ENCODE measurements around the gene TATDN2. TPM values are rescaled to one million over a fixed set of nuclear protein-coding genes. Genes with fewer than 3 reads are reported as not detected.

TATDN2 gene
- polyA plus RNA-seq, 1 experiment: 14.9 TPM

- CTCF ChIA-PET: interaction anchor here (0.7 to 1.1 kb wide), 2 partner anchors 87 to 301 kb away, joined by 3 read pairs; no protein-coding TSS in a partner anchor
- Histone ChIP-seq H3K4me3 (ENCODE audit: low read depth, low read length) (peak overlapping the region; percentile 59), H3K27me3 (ENCODE audit: control insufficient read depth, insufficient read depth, low read length) (no peaks in the 10 kb centered on the region), H3K36me3 (ENCODE audit: control insufficient read depth, insufficient read depth, low read length) (no peaks in the 10 kb centered on the region)
- DNase-seq (ENCODE audit: low read depth): no peak
- TF ChIP-seq CTCF (IDR thresholded peaks at IDR 0.05; ENCODE audit: insufficient read depth, low read depth, low read length): no peak
- POLR2A ChIA-PET: interaction anchor here (0.6 kb wide), 2 partner anchors 49 to 248 kb away, joined by 3 to 15 read pairs; no protein-coding TSS in a partner anchor
Measured at GRCh38 chr3:10247679-10248183, 528 bp upstream of the TATDN2 start.

GRCh38 chr3:10248984-10249748, 907 bp downstream of the TATDN2 start:
- CTCF ChIA-PET: interaction anchor here (2.3 kb wide), 1 partner anchor 14 kb away, joined by 10 read pairs; no protein-coding TSS in a partner anchor
- no peak for DNase-seq (ENCODE audit: low read depth)
- peaks cover 8% of the 10 kb centered on the region for H3K36me3 ChIP-seq (ENCODE audit: control insufficient read depth, insufficient read depth, low read length)
- no peak for TF ChIP-seq CTCF (IDR thresholded peaks at IDR 0.05; ENCODE audit: insufficient read depth, low read depth, low read length)
- H3K27me3 ChIP-seq (ENCODE audit: control insufficient read depth, insufficient read depth, low read length): no peaks in the 10 kb centered on the region
- peak overlapping the region; percentile 59 for H3K4me3 ChIP-seq (ENCODE audit: low read depth, low read length)
- POLR2A ChIA-PET: no interaction called here

- Histone ChIP-seq H3K4me3 (ENCODE audit: low read depth, low read length) (peak overlapping the region; percentile 59), H3K27me3 (ENCODE audit: control insufficient read depth, insufficient read depth, low read length) (no peaks in the 10 kb centered on the region), H3K36me3 (ENCODE audit: control insufficient read depth, insufficient read depth, low read length) (peaks cover 10% of the 10 kb centered on the region)
- ChIA-PET POLR2A (no interaction called here), CTCF (interaction anchor here (2.3 kb wide), 1 partner anchor 14 kb away, joined by 10 read pairs; no protein-coding TSS in a partner anchor)
- DNase-seq (ENCODE audit: low read depth): no peak
- TF ChIP-seq CTCF (IDR thresholded peaks at IDR 0.05; ENCODE audit: insufficient read depth, low read depth, low read length): no peak
Measured at GRCh38 chr3:10249833-10250232, 1.6 kb downstream of the TATDN2 start.

- TF ChIP-seq CTCF (IDR thresholded peaks at IDR 0.05; ENCODE audit: insufficient read depth, low read depth, low read length): no peak
- CTCF ChIA-PET: interaction anchor here (0.7 to 2.3 kb wide), 3 partner anchors 13 to 405 kb away, joined by 3 to 10 read pairs (median 3); no protein-coding TSS in a partner anchor
Measured at GRCh38 chr3:10251006-10251405, 2.7 kb downstream of the TATDN2 start.

GRCh38 chr3:10253731-10254130, 5.5 kb downstream of the TATDN2 start:
- H3K4me3 ChIP-seq (ENCODE audit: low read depth, low read length): no peak overlapping the region
- ChIA-PET CTCF (interaction anchor here (2.7 kb wide), 1 partner anchor 10 kb away, joined by 10 read pairs; no protein-coding TSS in a partner anchor), POLR2A (no interaction called here)
- no peak for TF ChIP-seq CTCF (IDR thresholded peaks at IDR 0.05; ENCODE audit: insufficient read depth, low read depth, low read length)
- peaks cover 12% of the 10 kb centered on the region for H3K36me3 ChIP-seq (ENCODE audit: control insufficient read depth, insufficient read depth, low read length)
- H3K27me3 ChIP-seq (ENCODE audit: control insufficient read depth, insufficient read depth, low read length): no peaks in the 10 kb centered on the region
- DNase-seq (ENCODE audit: low read depth): no peak

More at GRCh38 chr3:10251006-10251405, 2.7 kb downstream of the TATDN2 start:
- DNase-seq (ENCODE audit: low read depth): no peak
- H3K4me3 ChIP-seq (ENCODE audit: low read depth, low read length): no peak overlapping the region
- POLR2A ChIA-PET: no interaction called here
- peaks cover 10% of the 10 kb centered on the region for H3K36me3 ChIP-seq (ENCODE audit: control insufficient read depth, insufficient read depth, low read length)
- no peaks in the 10 kb centered on the region for H3K27me3 ChIP-seq (ENCODE audit: control insufficient read depth, insufficient read depth, low read length)

Measured in BJ (cell line).